ENCODE results near the gene THNSL1. TPM values are rescaled to one million over a fixed set of nuclear protein-coding genes. Genes with fewer than 3 reads are reported as not detected.

Gene THNSL1
- total and polyA plus RNA-seq, 2 of the 13 experiments (the other 11 are each of a cell fraction or from before 2014, with no cell fraction given) = 1.3 to 3.8 TPM

DNA sequence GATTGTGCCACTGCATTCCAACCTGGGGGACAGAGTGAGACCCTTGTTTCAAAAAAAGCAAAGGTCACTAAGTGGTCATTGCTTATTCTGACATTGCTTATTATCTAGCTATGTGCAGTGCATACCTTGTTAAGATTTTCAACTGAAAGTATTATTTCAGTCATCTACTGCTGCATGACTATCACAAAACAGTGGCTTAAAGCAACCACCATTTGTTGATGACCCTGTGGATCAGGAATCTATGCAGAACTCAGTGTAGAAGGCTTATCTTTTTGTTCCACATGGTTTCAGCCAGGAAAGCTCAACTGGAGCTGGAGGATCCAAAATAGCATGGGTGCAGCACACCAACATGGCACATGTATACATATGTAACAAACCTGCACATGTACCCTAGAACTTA is 23.1 kb downstream of the THNSL1 start (continued):
- TF ChIP-seq, protein P1, sequence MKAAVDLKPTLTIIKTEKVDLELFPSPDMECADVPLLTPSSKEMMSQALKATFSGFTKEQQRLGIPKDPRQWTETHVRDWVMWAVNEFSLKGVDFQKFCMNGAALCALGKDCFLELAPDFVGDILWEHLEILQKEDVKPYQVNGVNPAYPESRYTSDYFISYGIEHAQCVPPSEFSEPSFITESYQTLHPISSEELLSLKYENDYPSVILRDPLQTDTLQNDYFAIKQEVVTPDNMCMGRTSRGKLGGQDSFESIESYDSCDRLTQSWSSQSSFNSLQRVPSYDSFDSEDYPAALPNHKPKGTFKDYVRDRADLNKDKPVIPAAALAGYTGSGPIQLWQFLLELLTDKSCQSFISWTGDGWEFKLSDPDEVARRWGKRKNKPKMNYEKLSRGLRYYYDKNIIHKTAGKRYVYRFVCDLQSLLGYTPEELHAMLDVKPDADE (CRISPR knock-in tag; IDR thresholded peaks at IDR 0.05) = no peak
- TF ChIP-seq ZNF432 (CRISPR knock-in tag; IDR thresholded peaks at IDR 0.05; ENCODE audit: borderline replicate concordance) (no peak), ZFP36L1 (CRISPR knock-in tag; IDR thresholded peaks at IDR 0.05) (no peak), THAP11 (CRISPR knock-in tag; IDR thresholded peaks at IDR 0.05) (no peak), ZNF550 (CRISPR knock-in tag; IDR thresholded peaks at IDR 0.05; ENCODE audit: borderline replicate concordance) (no peak), DR1 (CRISPR knock-in tag; IDR thresholded peaks at IDR 0.05) (no peak)
- TF ChIP-seq, protein P2, sequence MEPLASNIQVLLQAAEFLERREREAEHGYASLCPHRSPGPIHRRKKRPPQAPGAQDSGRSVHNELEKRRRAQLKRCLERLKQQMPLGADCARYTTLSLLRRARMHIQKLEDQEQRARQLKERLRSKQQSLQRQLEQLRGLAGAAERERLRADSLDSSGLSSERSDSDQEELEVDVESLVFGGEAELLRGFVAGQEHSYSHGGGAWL (CRISPR knock-in tag; IDR thresholded peaks at IDR 0.05) = no peak

DNA sequence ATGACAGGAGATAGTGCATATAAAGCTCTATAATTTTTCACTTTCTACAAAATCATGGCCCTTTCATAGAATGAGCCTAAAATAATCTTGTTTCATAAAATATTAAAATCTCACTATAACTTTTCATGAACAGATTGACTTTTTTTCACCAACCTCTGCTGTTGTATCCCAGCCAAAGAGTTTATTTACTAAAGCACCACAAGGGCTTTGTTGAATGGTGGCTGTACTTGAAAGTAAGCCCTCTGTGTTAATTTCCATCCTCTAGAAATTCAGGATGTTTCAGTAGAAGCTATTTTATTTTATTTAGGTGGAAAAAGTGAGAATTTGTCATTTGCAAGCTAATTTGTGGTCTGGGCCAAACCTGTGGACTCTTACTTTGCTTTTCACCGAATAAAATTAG is 30.2 kb downstream of the THNSL1 start:
- ChIA-PET POLR2A (no interaction called here), CTCF (ENCODE audit: low intra/inter-chr PET ratio, low total read pairs) (no interaction called here)
- Histone ChIP-seq H2AFZ (ENCODE audit: low read length) (no peak overlapping the region), H3K9me3 (ENCODE audit: low read length) (no peaks in the 10 kb centered on the region), H3K4me3 (replicated peaks in 1 of 3; ENCODE audit: insufficient read depth in 1 of 3, low read depth in 2 of 3, low read length in 3 of 3) (no peak overlapping the region), H3K27ac (ENCODE audit: extremely low read length, insufficient read depth, low read length) (no peak overlapping the region), H3K79me2 (ENCODE audit: insufficient read depth, low read length) (no peaks in the 10 kb centered on the region), H4K20me1 (ENCODE audit: insufficient read depth, low read length) (no peaks in the 10 kb centered on the region), H3K9ac (ENCODE audit: insufficient read depth, low read depth, low read length) (no peak overlapping the region), H3K4me1 (ENCODE audit: insufficient read depth, low read length) (no peaks in the 10 kb centered on the region), H3K27me3 (ENCODE audit: control insufficient read depth in 1 of 2, insufficient read depth in 2 of 2, low read length in 2 of 2) (no peaks in the 10 kb centered on the region), H3K4me2 (ENCODE audit: low read depth, low read length) (no peak overlapping the region), H3K36me3 (replicated peaks in 1 of 2; ENCODE audit: control insufficient read depth in 1 of 2, insufficient read depth in 2 of 2, low read length in 2 of 2) (no peaks in the 10 kb centered on the region)
- in situ Hi-C loops (cut with HindIII; ENCODE audit: extremely low pct_ligation_motif_present, low pct_unique_long_range_greater_than_20kb) (no loop called here), intact Hi-C loops (cut with micrococcal nuclease; ENCODE audit: unreplicated experiment) (loop anchor here (5.0 kb wide), 1 partner anchor 36 kb away; no protein-coding TSS in a partner anchor)
- no peak for DNase-seq (ENCODE audit: low spot score)
- no TSS peak for BruUV-seq (replicated peaks)
- WGBS (ENCODE audit: low lambda C conversion rate) = 61% methylated on average over 1 of the region's 1 CpG
- no peak for FAIRE-seq
- no peak for ATAC-seq
- TF ChIP-seq ZNF326 (CRISPR knock-in tag; IDR thresholded peaks at IDR 0.05; ENCODE audit: borderline replicate concordance) = no peak
- TF ChIP-seq, protein P3, sequence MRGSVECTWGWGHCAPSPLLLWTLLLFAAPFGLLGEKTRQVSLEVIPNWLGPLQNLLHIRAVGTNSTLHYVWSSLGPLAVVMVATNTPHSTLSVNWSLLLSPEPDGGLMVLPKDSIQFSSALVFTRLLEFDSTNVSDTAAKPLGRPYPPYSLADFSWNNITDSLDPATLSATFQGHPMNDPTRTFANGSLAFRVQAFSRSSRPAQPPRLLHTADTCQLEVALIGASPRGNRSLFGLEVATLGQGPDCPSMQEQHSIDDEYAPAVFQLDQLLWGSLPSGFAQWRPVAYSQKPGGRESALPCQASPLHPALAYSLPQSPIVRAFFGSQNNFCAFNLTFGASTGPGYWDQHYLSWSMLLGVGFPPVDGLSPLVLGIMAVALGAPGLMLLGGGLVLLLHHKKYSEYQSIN (CRISPR knock-in tag; IDR thresholded peaks at IDR 0.05; ENCODE audit: borderline replicate concordance) = no peak
- TF ChIP-seq, protein P4, sequence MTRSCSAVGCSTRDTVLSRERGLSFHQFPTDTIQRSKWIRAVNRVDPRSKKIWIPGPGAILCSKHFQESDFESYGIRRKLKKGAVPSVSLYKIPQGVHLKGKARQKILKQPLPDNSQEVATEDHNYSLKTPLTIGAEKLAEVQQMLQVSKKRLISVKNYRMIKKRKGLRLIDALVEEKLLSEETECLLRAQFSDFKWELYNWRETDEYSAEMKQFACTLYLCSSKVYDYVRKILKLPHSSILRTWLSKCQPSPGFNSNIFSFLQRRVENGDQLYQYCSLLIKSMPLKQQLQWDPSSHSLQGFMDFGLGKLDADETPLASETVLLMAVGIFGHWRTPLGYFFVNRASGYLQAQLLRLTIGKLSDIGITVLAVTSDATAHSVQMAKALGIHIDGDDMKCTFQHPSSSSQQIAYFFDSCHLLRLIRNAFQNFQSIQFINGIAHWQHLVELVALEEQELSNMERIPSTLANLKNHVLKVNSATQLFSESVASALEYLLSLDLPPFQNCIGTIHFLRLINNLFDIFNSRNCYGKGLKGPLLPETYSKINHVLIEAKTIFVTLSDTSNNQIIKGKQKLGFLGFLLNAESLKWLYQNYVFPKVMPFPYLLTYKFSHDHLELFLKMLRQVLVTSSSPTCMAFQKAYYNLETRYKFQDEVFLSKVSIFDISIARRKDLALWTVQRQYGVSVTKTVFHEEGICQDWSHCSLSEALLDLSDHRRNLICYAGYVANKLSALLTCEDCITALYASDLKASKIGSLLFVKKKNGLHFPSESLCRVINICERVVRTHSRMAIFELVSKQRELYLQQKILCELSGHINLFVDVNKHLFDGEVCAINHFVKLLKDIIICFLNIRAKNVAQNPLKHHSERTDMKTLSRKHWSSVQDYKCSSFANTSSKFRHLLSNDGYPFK (CRISPR knock-in tag; IDR thresholded peaks at IDR 0.05; ENCODE audit: borderline replicate concordance) = no peak
- TF ChIP-seq, protein P5, sequence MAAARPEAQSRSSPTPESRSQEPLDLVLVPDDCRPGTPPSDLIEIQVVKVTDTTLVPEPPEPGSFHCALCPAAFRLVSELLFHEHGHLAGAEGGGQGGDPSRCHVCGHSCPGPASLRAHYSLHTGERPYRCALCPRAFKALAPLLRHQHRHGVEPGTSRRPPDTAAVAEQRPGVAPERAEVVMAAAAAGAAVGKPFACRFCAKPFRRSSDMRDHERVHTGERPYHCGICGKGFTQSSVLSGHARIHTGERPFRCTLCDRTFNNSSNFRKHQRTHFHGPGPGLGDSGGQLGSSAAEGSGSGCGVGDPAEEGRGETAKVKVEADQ (CRISPR knock-in tag; IDR thresholded peaks at IDR 0.05; ENCODE audit: borderline replicate concordance) = no peak
- TF ChIP-seq SAFB2 (CRISPR knock-in tag; IDR thresholded peaks at IDR 0.05; ENCODE audit: borderline replicate concordance, low read depth) = no peak
- TF ChIP-seq ETV6 (CRISPR knock-in tag; conservative IDR thresholded peaks at IDR 0.05) = no peak
- TF ChIP-seq, protein P6, sequence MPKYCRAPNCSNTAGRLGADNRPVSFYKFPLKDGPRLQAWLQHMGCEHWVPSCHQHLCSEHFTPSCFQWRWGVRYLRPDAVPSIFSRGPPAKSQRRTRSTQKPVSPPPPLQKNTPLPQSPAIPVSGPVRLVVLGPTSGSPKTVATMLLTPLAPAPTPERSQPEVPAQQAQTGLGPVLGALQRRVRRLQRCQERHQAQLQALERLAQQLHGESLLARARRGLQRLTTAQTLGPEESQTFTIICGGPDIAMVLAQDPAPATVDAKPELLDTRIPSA (CRISPR knock-in tag; IDR thresholded peaks at IDR 0.05; ENCODE audit: borderline replicate concordance) = no peak
- TF ChIP-seq ZNF274 (CRISPR knock-in tag; IDR thresholded peaks at IDR 0.05) = no peak
- TF ChIP-seq ZNF703 (CRISPR knock-in tag; IDR thresholded peaks at IDR 0.05; ENCODE audit: borderline replicate concordance) = no peak
